ENCODE results near the gene RSRC2.

Gene RSRC2

DNA sequence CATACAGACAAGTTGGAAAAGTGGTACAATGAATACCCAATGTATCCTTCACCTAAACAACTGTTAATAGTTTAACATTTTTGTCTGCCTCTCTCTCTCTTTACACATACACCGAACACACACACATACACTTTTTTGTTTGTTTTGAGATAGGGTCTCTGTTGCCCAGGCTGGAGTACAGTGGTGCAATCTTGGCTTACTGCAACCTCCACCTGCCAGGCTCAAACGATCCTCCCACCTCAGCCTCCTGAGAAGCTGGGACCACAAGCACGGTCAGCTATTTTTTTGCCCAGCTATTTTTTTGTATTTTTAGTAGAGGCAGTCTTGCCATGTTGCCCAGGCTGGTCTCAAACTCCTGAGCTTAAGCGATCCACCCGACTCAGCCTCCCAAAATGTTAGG lies 42.8 kb downstream of the RSRC2 start:
- H3K4me2 ChIP-seq (ENCODE audit: insufficient read depth, low read length) = no peak overlapping the region
- TF ChIP-seq, protein P1, sequence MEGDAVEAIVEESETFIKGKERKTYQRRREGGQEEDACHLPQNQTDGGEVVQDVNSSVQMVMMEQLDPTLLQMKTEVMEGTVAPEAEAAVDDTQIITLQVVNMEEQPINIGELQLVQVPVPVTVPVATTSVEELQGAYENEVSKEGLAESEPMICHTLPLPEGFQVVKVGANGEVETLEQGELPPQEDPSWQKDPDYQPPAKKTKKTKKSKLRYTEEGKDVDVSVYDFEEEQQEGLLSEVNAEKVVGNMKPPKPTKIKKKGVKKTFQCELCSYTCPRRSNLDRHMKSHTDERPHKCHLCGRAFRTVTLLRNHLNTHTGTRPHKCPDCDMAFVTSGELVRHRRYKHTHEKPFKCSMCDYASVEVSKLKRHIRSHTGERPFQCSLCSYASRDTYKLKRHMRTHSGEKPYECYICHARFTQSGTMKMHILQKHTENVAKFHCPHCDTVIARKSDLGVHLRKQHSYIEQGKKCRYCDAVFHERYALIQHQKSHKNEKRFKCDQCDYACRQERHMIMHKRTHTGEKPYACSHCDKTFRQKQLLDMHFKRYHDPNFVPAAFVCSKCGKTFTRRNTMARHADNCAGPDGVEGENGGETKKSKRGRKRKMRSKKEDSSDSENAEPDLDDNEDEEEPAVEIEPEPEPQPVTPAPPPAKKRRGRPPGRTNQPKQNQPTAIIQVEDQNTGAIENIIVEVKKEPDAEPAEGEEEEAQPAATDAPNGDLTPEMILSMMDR (IDR thresholded peaks at IDR 0.05; ENCODE audit: borderline replicate concordance, extremely low read depth, low read length, poor library complexity, severe bottlenecking) = no peak
- TF ChIP-seq EZH2 (IDR thresholded peaks at IDR 0.05; ENCODE audit: borderline replicate concordance, low read depth, low read length, severe bottlenecking) = no peak
- DNase-seq = no peak
- peaks cover 94% of the 10 kb centered on the region for H3K36me3 ChIP-seq (ENCODE audit: insufficient read depth, low read length)
- H3K9me3 ChIP-seq (ENCODE audit: insufficient read depth, low read length, severe bottlenecking) = no peaks in the 10 kb centered on the region
- no peaks in the 10 kb centered on the region for H3K27me3 ChIP-seq (ENCODE audit: insufficient read depth, low read length, poor library complexity)
- H3K27ac ChIP-seq (ENCODE audit: low read length) = no peak overlapping the region
- H3K79me2 ChIP-seq (ENCODE audit: insufficient read depth, low read length) = peaks cover 23% of the 10 kb centered on the region
- H3K4me3 ChIP-seq (ENCODE audit: low read depth in 1 of 2, low read length in 2 of 2) = no peak overlapping the region
- H3K9ac ChIP-seq (ENCODE audit: low read depth, low read length) = no peak overlapping the region
- ATAC-seq (ENCODE audit: insufficient read depth, low read depth) = no peak
- no peak overlapping the region for H2AFZ ChIP-seq (ENCODE audit: low read depth, low read length)
- H3K4me1 ChIP-seq (ENCODE audit: insufficient read depth, low read length) = no peaks in the 10 kb centered on the region
- peaks cover 3% of the 10 kb centered on the region; the same call in 1 of the 2 replicates for H4K20me1 ChIP-seq (ENCODE audit: insufficient read depth, low read length)

DNA sequence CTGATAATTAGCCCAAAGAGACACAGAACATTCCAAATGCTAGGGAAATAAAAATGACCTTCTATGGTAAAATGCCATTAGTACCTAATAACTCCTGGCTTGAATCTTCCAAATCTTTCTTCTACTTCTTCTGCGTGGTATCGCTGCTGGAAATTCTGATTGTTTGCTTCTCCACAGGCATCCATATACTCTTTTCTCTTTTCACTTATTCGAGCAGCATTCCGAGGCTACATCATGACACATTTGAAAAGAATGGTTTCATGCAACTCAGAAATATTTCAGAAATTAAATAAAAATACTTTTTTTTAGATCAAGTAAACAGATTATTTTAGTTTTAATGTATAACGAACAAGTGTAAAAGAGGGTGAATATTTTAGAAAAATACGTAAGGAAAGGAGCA lies 44.9 kb downstream of the RSRC2 start:
- Histone ChIP-seq H4K20me1 (ENCODE audit: insufficient read depth, low read length) (no peaks in the 10 kb centered on the region), H3K9ac (ENCODE audit: low read depth, low read length) (no peak overlapping the region), H3K9me3 (ENCODE audit: insufficient read depth, low read length, severe bottlenecking) (no peaks in the 10 kb centered on the region), H3K4me1 (ENCODE audit: insufficient read depth, low read length) (no peaks in the 10 kb centered on the region), H3K27ac (ENCODE audit: low read length) (no peak overlapping the region), H3K79me2 (ENCODE audit: insufficient read depth, low read length) (peaks cover 10% of the 10 kb centered on the region; the same call in 1 of the 2 replicates), H3K4me2 (ENCODE audit: insufficient read depth, low read length) (no peak overlapping the region), H3K27me3 (ENCODE audit: insufficient read depth, low read length, poor library complexity) (no peaks in the 10 kb centered on the region), H3K36me3 (ENCODE audit: insufficient read depth, low read length) (peaks cover 92% of the 10 kb centered on the region), H3K4me3 (ENCODE audit: low read depth in 1 of 2, low read length in 2 of 2) (no peak overlapping the region), H2AFZ (ENCODE audit: low read depth, low read length) (no peak overlapping the region)
- DNase-seq (no peak), ATAC-seq (ENCODE audit: insufficient read depth, low read depth) (no peak)
- TF ChIP-seq, protein P1 (IDR thresholded peaks at IDR 0.05; ENCODE audit: borderline replicate concordance, extremely low read depth, low read length, poor library complexity, severe bottlenecking) = no peak
- TF ChIP-seq EZH2 (IDR thresholded peaks at IDR 0.05; ENCODE audit: borderline replicate concordance, low read depth, low read length, severe bottlenecking) = no peak

DNA sequence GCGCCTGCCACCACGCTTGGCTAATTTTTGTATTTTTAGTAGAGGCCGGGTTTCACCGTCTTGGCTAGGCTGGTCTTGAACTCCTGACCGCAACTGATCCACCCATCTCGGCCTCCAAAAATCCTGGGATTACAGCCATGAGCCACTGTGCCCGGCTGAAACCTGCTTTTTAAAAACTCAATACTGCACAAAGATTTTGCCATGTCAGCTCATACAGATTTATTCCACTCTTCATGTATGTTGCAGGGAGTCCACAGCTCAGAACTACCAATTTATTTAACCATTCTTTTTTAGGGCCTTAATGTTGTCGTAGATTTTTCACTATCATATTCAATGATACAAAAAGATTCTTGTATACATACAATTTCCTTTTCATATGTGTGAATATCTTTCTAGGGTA lies 46.0 kb downstream of the RSRC2 start:
- Histone ChIP-seq H3K4me1 (ENCODE audit: insufficient read depth, low read length) (no peaks in the 10 kb centered on the region), H3K36me3 (ENCODE audit: insufficient read depth, low read length) (peaks cover 94% of the 10 kb centered on the region), H4K20me1 (ENCODE audit: insufficient read depth, low read length) (peaks cover 2% of the 10 kb centered on the region; the same call in 1 of the 2 replicates), H3K27ac (ENCODE audit: low read length) (no peak overlapping the region), H3K79me2 (ENCODE audit: insufficient read depth, low read length) (peaks cover 6% of the 10 kb centered on the region; the same call in 1 of the 2 replicates), H3K4me3 (ENCODE audit: low read depth in 1 of 2, low read length in 2 of 2) (no peak overlapping the region), H3K9me3 (ENCODE audit: insufficient read depth, low read length, severe bottlenecking) (no peaks in the 10 kb centered on the region), H3K27me3 (ENCODE audit: insufficient read depth, low read length, poor library complexity) (no peaks in the 10 kb centered on the region), H3K9ac (ENCODE audit: low read depth, low read length) (no peak overlapping the region), H3K4me2 (ENCODE audit: insufficient read depth, low read length) (no peak overlapping the region), H2AFZ (ENCODE audit: low read depth, low read length) (no peak overlapping the region)
- TF ChIP-seq EZH2 (IDR thresholded peaks at IDR 0.05; ENCODE audit: borderline replicate concordance, low read depth, low read length, severe bottlenecking) = no peak
- TF ChIP-seq, protein P1 (IDR thresholded peaks at IDR 0.05; ENCODE audit: borderline replicate concordance, extremely low read depth, low read length, poor library complexity, severe bottlenecking) = no peak
- DNase-seq (no peak), ATAC-seq (ENCODE audit: insufficient read depth, low read depth) (no peak)

DNA sequence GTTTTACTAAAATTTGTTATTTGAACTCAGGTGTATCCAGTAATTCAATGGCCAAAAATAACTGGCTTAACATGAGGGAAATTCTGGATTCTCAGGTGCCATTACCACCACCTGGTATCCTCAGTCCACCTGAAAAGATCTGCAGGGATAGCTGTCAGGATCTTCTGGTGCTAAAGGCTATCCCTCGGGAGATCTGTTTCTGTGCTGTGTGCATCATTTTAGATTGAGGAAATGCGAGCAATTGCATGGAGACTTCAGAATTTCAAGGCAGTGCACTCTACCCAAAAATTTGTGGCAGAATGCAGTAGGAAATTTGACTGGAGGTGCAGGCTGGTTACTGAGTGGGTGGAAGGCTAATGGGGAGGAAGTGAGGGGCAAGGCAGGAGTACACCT lies 52.4 kb downstream of the RSRC2 start:
- Histone ChIP-seq H3K4me3 (ENCODE audit: low read depth in 1 of 2, low read length in 2 of 2) (no peak overlapping the region), H2AFZ (ENCODE audit: low read depth, low read length) (no peak overlapping the region), H4K20me1 (ENCODE audit: insufficient read depth, low read length) (peaks cover 4% of the 10 kb centered on the region; the same call in 1 of the 2 replicates), H3K9ac (ENCODE audit: low read depth, low read length) (no peak overlapping the region), H3K4me2 (ENCODE audit: insufficient read depth, low read length) (no peak overlapping the region), H3K4me1 (ENCODE audit: insufficient read depth, low read length) (no peaks in the 10 kb centered on the region), H3K27me3 (ENCODE audit: insufficient read depth, low read length, poor library complexity) (no peaks in the 10 kb centered on the region), H3K9me3 (ENCODE audit: insufficient read depth, low read length, severe bottlenecking) (no peaks in the 10 kb centered on the region), H3K27ac (ENCODE audit: low read length) (no peak overlapping the region), H3K79me2 (ENCODE audit: insufficient read depth, low read length) (no peaks in the 10 kb centered on the region), H3K36me3 (ENCODE audit: insufficient read depth, low read length) (peaks cover 71% of the 10 kb centered on the region)
- DNase-seq (no peak), ATAC-seq (ENCODE audit: insufficient read depth, low read depth) (no peak)
- TF ChIP-seq EZH2 (IDR thresholded peaks at IDR 0.05; ENCODE audit: borderline replicate concordance, low read depth, low read length, severe bottlenecking) = no peak
- TF ChIP-seq, protein P1 (IDR thresholded peaks at IDR 0.05; ENCODE audit: borderline replicate concordance, extremely low read depth, low read length, poor library complexity, severe bottlenecking) = no peak
